Karpas-422 (cell line): ENCODE data around the gene TYMP. TPM values are rescaled to one million over a fixed set of nuclear protein-coding genes. Genes with fewer than 3 reads are reported as not detected.

Source experiments
- DNase-seq: peaks from one replicate; pipeline ENCODE4 v3.0.0-alpha.2; 2015
- H2AFZ ChIP-seq: fragments of 200-600 bp; sonication (generic); 2 replicates; pipeline ENCODE4 v1.6.1; 2014; ENCODE audit warnings: antibody characterized with exemption, low read length, mixed read lengths
- H3K27ac ChIP-seq: fragments of 200-600 bp; sonication (generic); 2 replicates; pipeline ENCODE4 v1.5.1; 2014; ENCODE audit warnings: mild to moderate bottlenecking, low read length, moderate library complexity
- H3K27me3 ChIP-seq: fragments of 200-600 bp; sonication (generic); 2 replicates; pipeline ENCODE4 v1.6.1; 2014; ENCODE audit warnings: low read length, mixed read lengths
- H3K36me3 ChIP-seq: fragments of 200-600 bp; sonication (generic); 2 replicates; pipeline ENCODE4 v1.6.1; 2014; ENCODE audit warnings: low read length, mixed read lengths; ENCODE audit not compliant: insufficient read depth
- H3K4me1 ChIP-seq: fragments of 200-600 bp; sonication (generic); 2 replicates; pipeline ENCODE4 v1.6.1; 2014; ENCODE audit warnings: mild to moderate bottlenecking, low read length, mixed read lengths
- H3K4me2 ChIP-seq: fragments of 200-600 bp; sonication (generic); 2 replicates; pipeline ENCODE4 v1.6.1; 2014; ENCODE audit warnings: low read length, low read depth, mild to moderate bottlenecking; ENCODE audit not compliant: poor library complexity, severe bottlenecking
- H3K4me3 ChIP-seq: fragments of 200-600 bp; sonication (generic); 2 replicates; pipeline ENCODE4 v1.5.1; 2014; ENCODE audit warnings: mild to moderate bottlenecking, antibody characterized with exemption, low read length, mixed read lengths
- H3K79me2 ChIP-seq: fragments of 200-600 bp; sonication (generic); 2 replicates; pipeline ENCODE4 v1.6.1; 2014; ENCODE audit warnings: mild to moderate bottlenecking, low read length, mixed read lengths
- H3K9ac ChIP-seq: fragments of 200-600 bp; sonication (generic); 2 replicates; pipeline ENCODE4 v1.6.0; 2014; ENCODE audit warnings: low read length
- H3K9me2 ChIP-seq: fragments of 200-600 bp; sonication (generic), shearing (Covaris generic); replicated peaks from 2 replicates; pipeline ENCODE4 v1.6.0; 2014; ENCODE audit warnings: mild to moderate bottlenecking, low read length, moderate library complexity; ENCODE audit not compliant: insufficient read depth
- H3K9me3 ChIP-seq: fragments of 300-700, 200-600 bp; sonication (generic); 2 replicates; pipeline ENCODE4 v1.6.1; 2014; ENCODE audit warnings: low read length, mixed read lengths
- H4K20me1 ChIP-seq: fragments of 200-600 bp; sonication (generic); 2 replicates; pipeline ENCODE4 v1.6.1; 2014; ENCODE audit warnings: mild to moderate bottlenecking, antibody characterized with exemption, low read length, low read depth; ENCODE audit not compliant: insufficient read depth
- total RNA-seq: library from RNA; depleted of rRNA; stranded (reverse); fragments of >200 nt; shearing (Covaris generic); gene quantifications from 2 replicates; pipeline ENCODE4 v1.2.3, GENCODE V29; 2014; ENCODE audit warnings: low replicate concordance

The TYMP gene
- total RNA-seq, 1 experiment from 2014 or later = 1.8 TPM

DNA sequence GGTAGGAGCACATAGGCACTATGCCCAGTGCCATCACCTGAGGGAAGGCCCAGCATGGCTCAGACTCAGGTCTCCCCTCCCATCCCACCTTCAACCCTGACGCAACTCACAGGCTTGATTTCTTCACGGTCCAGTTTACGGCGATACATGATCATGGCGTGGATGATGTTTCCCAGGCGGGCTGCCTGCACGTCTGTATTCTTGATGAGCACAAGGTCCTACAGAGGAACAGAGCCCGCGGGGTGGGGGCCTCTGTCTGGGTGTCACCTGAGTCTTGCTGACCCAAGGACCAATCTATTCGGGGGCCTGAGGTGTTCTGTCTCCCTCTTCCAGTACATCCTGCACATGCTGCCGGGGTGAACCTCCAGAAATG is 44.6 kb upstream of the TYMP start:
- no peaks in the 10 kb centered on the region for H4K20me1 ChIP-seq
- no peaks in the 10 kb centered on the region for H3K79me2 ChIP-seq
- no peak overlapping the region for H3K4me2 ChIP-seq
- H3K9me3 ChIP-seq = no peaks in the 10 kb centered on the region
- DNase-seq = no peak
- peaks cover 17% of the 10 kb centered on the region for H3K36me3 ChIP-seq
- H3K9ac ChIP-seq = no peak overlapping the region
- H3K27me3 ChIP-seq = no peaks in the 10 kb centered on the region
- no peaks in the 10 kb centered on the region for H3K4me1 ChIP-seq
- H2AFZ ChIP-seq = no peak overlapping the region
- no peak overlapping the region for H3K27ac ChIP-seq
- H3K4me3 ChIP-seq = no peak overlapping the region
- no peaks in the 10 kb centered on the region for H3K9me2 ChIP-seq

DNA sequence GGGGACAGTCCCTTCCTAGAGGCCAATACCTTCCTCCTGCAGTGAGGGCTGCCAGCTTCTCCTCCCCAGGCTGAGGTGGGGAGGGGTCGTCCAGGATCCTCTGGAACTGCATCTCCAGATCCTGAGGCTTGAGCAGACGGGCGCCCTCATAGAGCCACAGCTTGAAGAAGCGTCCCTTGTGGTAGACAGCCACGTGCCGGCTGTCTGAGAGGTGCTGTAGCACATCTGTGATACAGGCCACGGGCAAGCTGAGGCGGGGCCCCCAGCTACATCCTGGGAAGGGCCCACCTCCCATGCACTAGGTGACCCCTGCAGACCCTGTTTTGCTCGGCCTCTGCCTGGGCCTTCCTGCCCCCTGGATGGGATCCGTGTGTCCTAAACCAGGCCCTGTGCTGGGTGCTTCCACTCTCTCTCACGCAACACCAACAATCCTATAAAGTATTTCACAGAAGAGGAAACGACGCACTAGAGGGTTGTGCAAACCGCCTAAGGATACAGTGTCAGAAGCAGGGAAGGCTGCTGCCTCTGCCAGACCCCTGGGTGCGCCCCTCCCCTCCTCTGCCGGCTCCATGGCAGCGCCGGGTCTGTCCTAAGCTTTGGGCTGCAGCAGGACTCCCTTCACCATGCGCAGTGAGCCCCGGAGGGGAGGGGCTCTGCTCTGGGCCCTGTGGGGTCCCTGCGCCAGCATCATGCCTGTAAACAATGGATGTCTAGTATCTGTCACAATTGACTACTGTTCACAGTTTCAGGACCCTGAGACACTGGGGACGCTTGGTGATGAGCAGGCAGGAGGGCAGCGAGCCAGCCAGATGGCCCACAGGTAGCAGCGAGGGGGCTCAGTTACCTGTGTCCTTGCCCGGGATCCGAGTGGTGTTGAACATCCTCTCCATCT is 43.9 kb upstream of the TYMP start:
- Histone ChIP-seq H3K4me2 (no peak overlapping the region), H4K20me1 (no peaks in the 10 kb centered on the region), H3K27me3 (no peaks in the 10 kb centered on the region), H3K9ac (no peak overlapping the region), H3K9me2 (no peaks in the 10 kb centered on the region), H3K9me3 (no peaks in the 10 kb centered on the region), H2AFZ (no peak overlapping the region), H3K4me3 (no peak overlapping the region), H3K4me1 (no peaks in the 10 kb centered on the region), H3K27ac (no peak overlapping the region), H3K79me2 (no peaks in the 10 kb centered on the region), H3K36me3 (peaks cover 24% of the 10 kb centered on the region)
- no peak for DNase-seq

DNA sequence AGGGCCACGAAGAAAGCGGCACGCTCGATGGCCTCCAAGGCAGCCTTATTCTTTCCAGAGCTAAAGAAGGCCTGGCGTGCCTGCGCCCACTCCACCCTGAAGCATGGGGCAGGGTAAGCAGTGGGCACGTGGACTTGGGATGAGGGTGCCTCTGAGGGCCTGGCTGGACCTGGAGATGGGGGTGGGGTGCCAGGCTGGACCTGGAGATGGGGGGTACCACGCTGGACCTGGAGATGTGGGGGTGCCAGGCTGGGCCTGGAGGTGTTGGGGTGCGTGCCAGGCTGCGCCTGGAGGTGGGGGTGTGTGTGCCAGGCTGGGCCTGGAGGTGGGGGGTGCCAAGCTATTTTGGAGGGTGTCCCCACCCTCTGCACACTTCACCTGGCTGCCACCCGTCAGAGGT is 43.2 kb upstream of the TYMP start:
- Histone ChIP-seq H3K9me2 (no peaks in the 10 kb centered on the region), H3K79me2 (no peaks in the 10 kb centered on the region), H3K9ac (no peak overlapping the region), H3K36me3 (peaks cover 27% of the 10 kb centered on the region), H2AFZ (no peak overlapping the region), H3K4me3 (no peak overlapping the region), H3K4me1 (no peaks in the 10 kb centered on the region), H3K27ac (no peak overlapping the region), H4K20me1 (no peaks in the 10 kb centered on the region), H3K4me2 (no peak overlapping the region), H3K9me3 (no peaks in the 10 kb centered on the region), H3K27me3 (no peaks in the 10 kb centered on the region)
- no peak for DNase-seq

DNA sequence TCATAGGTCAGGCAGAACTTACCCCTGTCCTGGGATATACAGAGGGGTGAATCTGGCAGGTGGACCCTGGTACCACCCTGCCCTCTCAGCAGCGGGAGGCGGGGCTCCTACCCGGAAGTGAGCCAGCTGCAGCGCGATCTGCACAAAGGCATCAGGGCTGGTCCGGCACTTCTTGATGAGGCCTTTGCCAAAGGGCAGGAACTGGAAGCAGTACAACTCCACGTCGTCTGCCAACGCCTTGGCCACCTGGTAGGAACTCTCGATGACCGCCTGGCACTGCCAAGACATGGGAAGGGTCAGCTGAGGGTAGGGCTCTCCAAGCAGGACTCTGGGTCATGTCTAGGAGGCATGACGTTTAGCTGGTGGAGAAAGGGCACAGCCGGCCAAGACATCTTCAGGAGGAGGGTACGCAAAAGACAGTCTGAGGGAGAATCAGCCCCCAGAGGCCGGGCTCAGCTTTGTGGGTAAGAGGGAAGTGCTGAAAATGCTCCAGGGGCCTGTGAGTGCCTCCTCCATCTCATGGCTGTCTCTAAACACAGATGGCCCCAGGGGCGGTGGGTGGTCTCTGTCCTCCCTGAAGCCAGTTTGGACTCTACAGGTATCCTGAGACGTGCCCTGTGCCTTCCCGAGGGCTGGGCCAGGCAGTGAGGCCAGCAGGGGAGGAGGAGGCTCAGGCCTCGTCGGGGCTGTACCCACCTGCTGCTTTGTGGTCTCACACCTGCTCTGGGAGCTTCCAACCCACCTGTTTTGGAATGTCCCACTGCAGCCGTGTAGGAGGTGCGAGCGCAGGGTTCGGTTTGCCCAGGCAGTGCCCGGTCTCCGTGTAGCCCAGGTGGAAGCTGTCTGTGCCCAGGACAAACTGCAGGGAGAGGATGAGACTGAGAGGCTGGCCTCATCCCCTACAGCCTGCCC is 41.7 kb upstream of the TYMP start:
- H3K4me2 ChIP-seq = no peak overlapping the region
- H3K9ac ChIP-seq = no peak overlapping the region
- H3K4me3 ChIP-seq = no peak overlapping the region
- H3K27me3 ChIP-seq = no peaks in the 10 kb centered on the region
- no peaks in the 10 kb centered on the region for H4K20me1 ChIP-seq
- no peaks in the 10 kb centered on the region for H3K9me3 ChIP-seq
- no peaks in the 10 kb centered on the region for H3K79me2 ChIP-seq
- no peak overlapping the region for H2AFZ ChIP-seq
- H3K9me2 ChIP-seq = no peaks in the 10 kb centered on the region
- H3K27ac ChIP-seq = no peak overlapping the region
- H3K4me1 ChIP-seq = no peaks in the 10 kb centered on the region
- H3K36me3 ChIP-seq = peaks cover 27% of the 10 kb centered on the region
- DNase-seq = no peak

DNA sequence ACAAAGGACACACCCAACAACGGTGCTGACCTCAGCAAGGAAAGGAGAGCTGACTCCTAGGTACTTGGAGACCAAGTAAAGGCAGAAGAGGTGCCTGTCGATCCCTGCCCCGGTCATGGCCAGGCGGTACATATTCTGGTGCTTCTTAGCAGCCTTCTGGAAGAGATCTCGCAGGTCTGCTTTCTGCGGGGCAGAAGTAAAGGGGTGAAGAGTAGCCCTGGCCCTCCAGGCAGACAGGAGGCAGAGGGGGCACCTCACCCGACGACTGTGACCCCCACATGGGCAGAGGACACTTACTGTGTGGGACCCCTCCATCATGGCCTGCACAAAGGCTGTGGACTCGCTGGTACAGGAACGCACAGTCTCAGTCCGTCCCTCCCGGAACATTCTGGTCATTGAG is 41.0 kb upstream of the TYMP start:
- H3K4me2 ChIP-seq = no peak overlapping the region
- no peaks in the 10 kb centered on the region for H3K9me2 ChIP-seq
- H3K4me1 ChIP-seq = no peaks in the 10 kb centered on the region
- no peak for DNase-seq
- H3K79me2 ChIP-seq = no peaks in the 10 kb centered on the region
- no peaks in the 10 kb centered on the region for H4K20me1 ChIP-seq
- H3K27ac ChIP-seq = no peak overlapping the region
- H3K4me3 ChIP-seq = no peak overlapping the region
- no peaks in the 10 kb centered on the region for H3K27me3 ChIP-seq
- H3K9me3 ChIP-seq = no peaks in the 10 kb centered on the region
- H3K36me3 ChIP-seq = peaks cover 23% of the 10 kb centered on the region
- no peak overlapping the region for H2AFZ ChIP-seq
- no peak overlapping the region for H3K9ac ChIP-seq

DNA sequence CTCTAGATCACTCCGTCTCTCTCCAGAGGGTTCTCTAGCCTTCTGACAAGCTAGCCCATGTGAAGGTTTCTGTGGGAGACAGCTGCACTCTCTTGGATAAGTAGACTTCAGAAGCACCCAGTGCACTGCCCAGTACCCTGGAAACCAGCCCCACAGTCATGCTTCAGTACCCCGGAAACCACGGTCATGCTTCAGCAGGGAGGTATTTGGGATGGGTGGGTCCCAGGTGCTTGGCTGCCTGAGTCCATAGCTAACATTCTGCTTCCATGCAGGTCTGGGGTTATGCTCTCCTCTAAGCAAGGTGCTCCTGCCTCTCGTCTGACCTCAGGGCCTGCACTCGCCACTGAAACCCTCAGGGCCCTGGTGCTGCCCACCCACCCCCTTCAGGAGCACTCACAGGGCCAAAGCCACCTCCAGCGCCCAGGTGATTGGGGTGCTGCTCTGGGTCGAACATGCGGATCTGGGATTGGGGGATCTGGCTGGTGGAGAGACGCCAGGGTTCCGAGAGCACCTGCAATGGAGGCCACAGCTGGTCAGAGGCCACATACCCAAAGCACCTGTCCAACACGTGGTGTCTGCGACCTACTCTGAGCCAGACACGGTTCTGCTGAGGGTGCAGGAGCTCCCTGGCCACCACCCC is 40.2 kb upstream of the TYMP start:
- no peaks in the 10 kb centered on the region for H4K20me1 ChIP-seq
- no peaks in the 10 kb centered on the region for H3K27me3 ChIP-seq
- no peak overlapping the region for H3K9ac ChIP-seq
- H3K9me2 ChIP-seq = no peaks in the 10 kb centered on the region
- H3K79me2 ChIP-seq = no peaks in the 10 kb centered on the region
- H3K9me3 ChIP-seq = no peaks in the 10 kb centered on the region
- peaks cover 21% of the 10 kb centered on the region for H3K36me3 ChIP-seq
- H2AFZ ChIP-seq = no peak overlapping the region
- H3K27ac ChIP-seq = no peak overlapping the region
- no peak overlapping the region for H3K4me2 ChIP-seq
- no peaks in the 10 kb centered on the region for H3K4me1 ChIP-seq
- DNase-seq = no peak
- no peak overlapping the region for H3K4me3 ChIP-seq

DNA sequence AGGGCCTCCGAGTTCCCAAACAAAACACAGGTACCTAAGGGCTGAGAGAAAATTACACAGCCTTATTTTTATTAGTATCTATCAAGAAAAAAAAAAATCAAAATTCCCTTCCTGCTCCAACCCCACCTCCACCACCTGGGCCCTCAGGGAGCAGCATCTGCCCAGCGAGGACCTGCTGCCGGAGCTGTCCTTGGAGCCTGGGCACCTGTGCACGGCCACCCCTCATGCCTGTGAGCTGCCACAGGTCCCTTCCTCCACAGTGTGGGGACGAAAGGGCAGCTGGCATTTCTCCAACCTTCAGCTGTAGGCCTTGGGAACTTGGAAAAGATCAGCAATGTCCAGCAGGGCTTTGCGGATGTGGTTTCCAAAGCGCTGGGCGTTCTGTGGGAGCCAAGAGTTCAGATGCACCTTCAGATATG is 39.2 kb upstream of the TYMP start:
- no peak for DNase-seq
- Histone ChIP-seq H3K79me2 (no peaks in the 10 kb centered on the region), H3K4me3 (no peak overlapping the region), H2AFZ (no peak overlapping the region), H3K9me3 (no peaks in the 10 kb centered on the region), H3K9me2 (no peaks in the 10 kb centered on the region), H4K20me1 (no peaks in the 10 kb centered on the region), H3K36me3 (peaks cover 21% of the 10 kb centered on the region), H3K27me3 (no peaks in the 10 kb centered on the region), H3K9ac (no peak overlapping the region), H3K27ac (no peak overlapping the region), H3K4me1 (no peaks in the 10 kb centered on the region), H3K4me2 (no peak overlapping the region)

DNA sequence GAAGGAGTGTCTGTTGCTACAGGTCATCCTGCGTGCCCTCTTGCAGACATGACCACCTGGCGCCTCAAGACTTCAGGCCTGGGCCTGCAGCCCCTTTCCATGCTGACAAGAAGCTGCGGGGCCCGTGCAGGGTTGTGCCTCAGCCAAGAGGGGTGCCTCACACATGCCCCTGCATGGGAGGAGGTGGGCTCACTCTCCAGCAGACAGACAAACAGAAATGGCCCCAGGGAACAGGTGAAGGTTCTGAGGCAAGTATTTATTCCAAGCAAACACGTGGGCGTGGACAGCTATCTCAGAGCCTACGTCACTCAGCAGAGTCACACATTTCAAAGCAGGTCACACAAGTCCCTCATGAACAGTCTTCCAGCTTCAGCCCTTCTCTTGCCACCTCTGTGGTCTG is 38.8 kb upstream of the TYMP start:
- Histone ChIP-seq H3K4me2 (no peak overlapping the region), H2AFZ (no peak overlapping the region), H3K27ac (no peak overlapping the region), H3K36me3 (peaks cover 21% of the 10 kb centered on the region), H3K4me1 (peaks cover 2% of the 10 kb centered on the region), H3K4me3 (no peak overlapping the region), H3K79me2 (no peaks in the 10 kb centered on the region), H3K9me3 (no peaks in the 10 kb centered on the region), H3K27me3 (no peaks in the 10 kb centered on the region), H3K9ac (no peak overlapping the region), H4K20me1 (no peaks in the 10 kb centered on the region), H3K9me2 (no peaks in the 10 kb centered on the region)
- DNase-seq = no peak
